Right lobe of liver (tissue), 4 donors: Measurements from ENCODE around the gene FOXP1.

Source experiments
- CTCF ChIP-seq, 4 donors: fragments of 200-600 bp in 3 of 4; fragments of 450-650 bp in 1 of 4; IDR thresholded peaks; one replicate each; pipeline versions ENCODE4 v1.5.1 to v1.8.0; 2016 to 2022; ENCODE audit warnings: antibody characterized with exemption in 4 of 4, mild to moderate bottlenecking in 2 of 4
- POLR2A ChIP-seq: fragments of 450-650 bp; IDR thresholded peaks from one replicate; pipeline ENCODE4 v1.6.1; 2017; ENCODE audit warnings: antibody characterized with exemption, mild to moderate bottlenecking
- donor health status: DM: no; HTN: no; CAD: no.
- donor health status: DM: no; HTN: no; CAD: no.
- donor health status: DM: no; HTN: yes; CAD: no.

DNA sequence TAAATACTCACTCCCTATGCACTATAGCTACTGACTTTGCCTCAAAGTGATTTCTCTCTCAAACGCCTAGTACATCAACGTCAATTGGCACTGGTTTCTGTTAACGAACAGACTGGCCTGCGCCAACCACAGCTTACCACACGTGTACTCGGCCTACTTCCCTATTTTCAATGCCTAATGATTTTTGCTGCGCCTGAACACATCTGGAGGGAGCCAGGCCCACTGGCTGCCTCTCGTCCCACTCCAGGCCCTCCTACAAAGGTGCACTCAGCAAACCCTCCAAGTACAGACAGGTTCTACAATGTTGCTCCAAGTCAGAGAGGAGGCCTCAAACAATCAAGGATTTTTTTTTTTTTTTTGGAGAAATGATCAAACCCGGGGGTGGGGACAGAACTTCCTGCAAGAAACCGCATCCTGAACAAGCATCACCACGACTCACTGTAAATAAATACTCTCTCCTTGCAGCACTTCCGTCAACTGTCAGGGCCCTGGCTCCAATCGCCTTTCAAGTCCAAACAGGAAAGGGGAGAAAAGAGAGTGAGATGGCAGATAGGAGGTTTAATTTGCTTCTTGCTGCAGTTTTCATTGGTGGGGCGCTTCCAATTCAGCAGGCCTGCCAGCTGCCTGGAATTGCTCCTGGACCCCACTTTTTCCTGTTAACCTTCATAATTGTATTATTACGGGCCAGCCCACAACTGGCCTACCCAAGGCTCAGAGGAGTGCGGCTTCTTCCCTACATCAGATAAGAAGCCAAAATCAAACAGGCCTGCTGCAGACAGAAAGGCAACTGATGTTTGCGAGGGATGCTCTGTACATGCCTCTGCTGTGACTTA lies 139.3 kb downstream of the FOXP1 start:
- TF ChIP-seq CTCF (IDR thresholded peaks at IDR 0.05), result no peak
- TF ChIP-seq POLR2A, result no peak
